GM19328 (cell line): ENCODE measurements around the gene SNED1.

ENCODE experiments used
- ATAC-seq: cut with Tn5 transposase; IDR thresholded peaks from one replicate; pipeline ENCODE4 v1.9.1; 2021; ENCODE audit warnings: mild to moderate bottlenecking, moderate library complexity; ENCODE audit not compliant: unreplicated experiment

SNED1 gene

DNA sequence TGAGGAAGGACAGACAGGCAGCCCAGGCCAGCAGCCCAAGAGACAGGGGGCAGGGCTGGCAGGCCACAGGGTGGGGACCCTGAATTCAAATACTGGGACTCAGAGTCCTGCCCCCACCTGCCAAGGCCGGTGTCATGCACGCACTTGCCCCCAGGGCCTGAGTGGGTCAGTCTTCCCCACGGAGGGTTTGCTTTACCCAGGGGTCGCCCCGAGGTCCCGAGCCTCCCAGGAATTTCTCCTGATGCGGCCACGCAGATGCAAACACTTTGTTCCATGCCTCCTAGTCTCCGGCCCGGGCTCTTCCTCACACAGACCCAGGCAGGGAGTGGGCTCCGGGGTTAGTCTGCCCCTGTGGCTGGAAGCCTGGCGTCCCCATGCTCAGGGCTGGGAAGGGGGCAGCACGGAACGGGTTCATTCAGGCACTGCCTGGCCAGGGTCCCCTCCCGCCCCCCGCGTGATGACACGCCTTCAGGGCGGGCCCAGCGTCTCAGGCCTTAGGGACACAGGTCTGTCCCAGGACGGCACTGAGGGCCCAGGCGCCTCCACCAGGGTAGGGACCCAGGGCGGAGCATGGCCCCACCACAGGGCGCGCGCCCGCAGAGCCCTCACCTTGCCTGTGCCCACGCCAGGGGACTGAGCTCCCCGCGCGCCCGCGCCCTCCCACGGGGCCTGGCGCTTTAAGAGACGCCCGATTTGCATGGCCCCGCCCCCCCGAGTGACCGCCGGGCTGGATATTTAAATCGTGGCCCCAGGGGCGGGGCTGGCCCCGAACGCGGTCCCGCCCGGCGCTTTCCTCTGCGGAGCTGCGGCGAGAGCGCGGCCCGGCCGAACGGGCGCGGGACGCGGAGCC lies at the start of gene SNED1:
Gene SNED1, plus strand, starts transcription at position 763 of the 850 bp plus-strand sequence. CDS start 220 bp downstream, outside the sequence.
- no peak for ATAC-seq

DNA sequence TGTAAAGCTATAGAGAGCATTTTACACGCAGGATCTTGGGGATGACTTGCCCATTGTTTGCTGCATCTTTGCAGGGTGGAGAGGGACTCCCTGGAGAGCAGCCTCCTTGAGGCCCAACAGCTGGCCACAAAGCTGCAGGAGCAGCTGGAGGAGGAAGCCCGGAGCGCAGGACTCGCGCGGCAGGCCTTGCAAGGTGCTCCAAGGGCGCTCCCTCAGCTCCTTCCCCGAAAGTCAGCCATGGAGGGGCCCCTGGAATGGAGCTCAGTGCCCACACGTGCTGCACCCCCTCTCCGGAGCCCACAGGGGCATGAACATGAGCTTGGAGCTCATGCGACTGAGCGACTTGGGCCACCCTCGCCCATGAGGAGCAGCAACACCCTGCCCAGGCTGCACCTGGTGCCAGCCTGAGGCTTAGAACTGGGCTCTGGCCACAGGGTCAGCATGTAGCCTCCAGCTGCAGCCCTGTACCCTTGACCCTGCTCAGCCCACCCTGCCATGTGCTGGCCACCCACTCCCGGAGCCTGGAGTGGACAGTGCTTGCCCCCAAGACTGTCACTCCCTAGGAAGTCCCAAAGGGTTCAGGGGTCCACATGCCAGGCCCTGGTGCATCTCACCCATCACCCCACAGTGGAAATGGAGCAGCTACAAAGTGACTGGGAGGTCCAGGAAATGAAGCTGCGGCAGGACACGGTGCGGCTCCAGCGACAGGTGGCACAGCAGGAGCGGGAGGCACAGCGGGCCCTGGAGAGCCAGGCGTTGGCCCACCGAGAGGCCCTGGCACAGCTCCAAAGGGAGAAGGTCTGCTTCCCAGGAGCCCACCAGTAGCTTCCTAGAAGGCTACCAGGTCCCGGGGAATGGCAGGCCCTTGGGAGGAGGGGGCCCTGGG lies 49.3 kb upstream of the SNED1 start:
- ATAC-seq = no peak

- no peak for ATAC-seq
Observed at GRCh38 chr2:240949791-240950705, 48.4 kb upstream of the SNED1 start.

DNA sequence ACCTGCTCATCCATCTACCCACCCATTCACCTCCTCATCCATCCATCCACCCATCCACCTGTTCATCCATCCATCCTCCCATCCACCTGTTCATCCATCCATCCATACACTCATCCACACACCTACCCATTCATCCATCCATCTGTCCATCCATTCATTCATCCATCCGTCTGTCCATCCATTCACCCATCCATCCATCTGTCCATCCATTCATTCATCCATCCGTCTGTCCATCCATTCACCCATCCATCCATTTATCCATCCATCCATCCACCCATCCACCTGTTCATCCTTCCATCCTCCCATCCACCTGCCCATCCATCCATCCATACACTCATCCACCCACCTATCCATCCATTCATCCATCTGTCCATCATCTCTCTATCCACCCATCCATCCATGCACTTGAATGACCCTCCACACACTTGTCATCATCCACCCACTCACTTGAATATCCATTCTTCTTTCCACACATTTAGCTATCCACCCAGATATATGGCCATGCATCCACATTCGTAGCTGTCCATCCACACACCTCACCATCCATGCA lies 47.3 kb upstream of the SNED1 start:
- no peak for ATAC-seq

GRCh38 chr2:240952496-240953246 lies 45.7 kb upstream of the SNED1 start:
- ATAC-seq = no peak

- no peak for ATAC-seq
Observed at GRCh38 chr2:240953426-240954410, 44.7 kb upstream of the SNED1 start.

DNA sequence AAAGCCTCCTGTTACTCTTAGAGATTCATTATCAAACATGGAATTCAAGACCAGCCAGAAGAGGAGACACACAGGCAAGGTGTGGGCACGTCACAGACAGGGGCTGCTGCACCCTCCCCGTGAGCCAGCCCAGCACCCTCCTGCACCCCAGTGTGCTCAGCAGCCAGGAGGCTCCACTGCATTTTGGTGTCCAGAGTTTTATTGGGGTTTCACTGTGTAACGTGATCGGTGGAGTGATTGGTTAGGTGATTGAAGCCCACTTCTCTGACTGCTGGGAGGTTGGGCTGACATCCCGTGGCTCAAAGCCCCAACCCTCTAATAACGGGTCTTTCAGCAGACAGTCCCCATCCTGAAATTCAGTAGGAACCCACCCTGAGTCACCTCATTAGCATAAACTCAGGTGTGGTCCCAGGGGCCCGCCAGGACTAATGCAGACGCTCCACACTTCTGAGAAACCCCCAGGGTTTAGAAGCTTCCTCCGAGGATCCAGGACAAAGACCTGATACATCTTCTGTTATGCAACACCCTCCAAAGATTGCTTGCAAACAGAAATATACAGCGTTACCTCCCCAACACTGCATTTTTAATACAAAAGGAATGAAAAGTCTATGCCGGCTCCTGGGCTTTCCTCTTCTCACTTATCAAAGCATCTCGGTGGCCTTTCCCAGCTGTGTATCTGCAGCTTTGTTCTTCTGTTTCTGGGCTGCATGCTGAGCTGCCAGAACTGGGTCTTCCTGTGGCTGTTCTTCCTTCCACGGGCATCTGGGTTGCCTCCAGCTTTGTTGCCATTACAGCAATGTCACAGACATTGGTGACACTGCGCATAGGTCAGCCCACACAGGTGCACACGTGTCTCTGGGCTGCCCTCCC lies 43.7 kb upstream of the SNED1 start:
- ATAC-seq = no peak

DNA sequence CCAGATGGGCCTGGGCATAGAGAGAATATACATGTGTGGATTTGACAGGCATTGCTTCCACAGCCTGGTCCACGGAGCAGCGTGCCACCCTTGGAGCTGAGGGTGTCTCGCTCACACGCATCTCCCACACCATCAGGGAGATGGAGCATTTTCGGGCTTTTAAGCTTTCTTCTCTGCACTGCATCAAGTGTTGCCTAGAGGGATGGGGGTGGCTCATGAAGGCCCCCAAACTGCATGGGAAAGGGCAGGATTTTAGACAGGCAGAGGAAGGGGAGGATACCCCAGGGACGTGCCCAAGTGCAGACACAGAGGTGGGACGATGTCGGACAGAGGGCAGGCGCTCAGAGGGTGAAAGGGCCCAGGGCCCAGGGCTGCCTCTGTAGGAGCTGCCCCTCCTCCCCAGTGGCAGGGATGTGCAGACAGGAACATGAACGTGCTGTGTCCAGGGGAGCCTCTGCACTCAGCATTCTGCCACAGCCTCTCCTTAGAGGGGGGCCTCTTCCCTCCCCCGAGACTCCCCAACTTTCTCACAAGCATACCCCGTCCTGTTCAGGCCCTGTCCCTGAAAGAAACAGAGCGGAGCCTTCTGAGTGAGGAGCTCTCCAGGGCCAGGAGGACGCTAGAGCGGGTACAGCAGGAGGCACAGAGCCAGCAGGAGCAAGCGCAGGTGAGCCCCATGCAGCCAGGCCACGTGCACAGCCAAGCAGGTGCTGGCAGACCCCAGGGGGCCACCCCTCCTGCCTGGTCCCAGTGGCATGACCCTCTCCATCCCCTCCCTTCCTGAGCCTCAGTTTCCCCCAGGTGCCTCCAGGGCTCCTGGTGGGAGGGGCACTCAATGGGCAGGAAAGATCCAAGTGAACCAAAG lies 42.9 kb upstream of the SNED1 start:
- no peak for ATAC-seq

DNA sequence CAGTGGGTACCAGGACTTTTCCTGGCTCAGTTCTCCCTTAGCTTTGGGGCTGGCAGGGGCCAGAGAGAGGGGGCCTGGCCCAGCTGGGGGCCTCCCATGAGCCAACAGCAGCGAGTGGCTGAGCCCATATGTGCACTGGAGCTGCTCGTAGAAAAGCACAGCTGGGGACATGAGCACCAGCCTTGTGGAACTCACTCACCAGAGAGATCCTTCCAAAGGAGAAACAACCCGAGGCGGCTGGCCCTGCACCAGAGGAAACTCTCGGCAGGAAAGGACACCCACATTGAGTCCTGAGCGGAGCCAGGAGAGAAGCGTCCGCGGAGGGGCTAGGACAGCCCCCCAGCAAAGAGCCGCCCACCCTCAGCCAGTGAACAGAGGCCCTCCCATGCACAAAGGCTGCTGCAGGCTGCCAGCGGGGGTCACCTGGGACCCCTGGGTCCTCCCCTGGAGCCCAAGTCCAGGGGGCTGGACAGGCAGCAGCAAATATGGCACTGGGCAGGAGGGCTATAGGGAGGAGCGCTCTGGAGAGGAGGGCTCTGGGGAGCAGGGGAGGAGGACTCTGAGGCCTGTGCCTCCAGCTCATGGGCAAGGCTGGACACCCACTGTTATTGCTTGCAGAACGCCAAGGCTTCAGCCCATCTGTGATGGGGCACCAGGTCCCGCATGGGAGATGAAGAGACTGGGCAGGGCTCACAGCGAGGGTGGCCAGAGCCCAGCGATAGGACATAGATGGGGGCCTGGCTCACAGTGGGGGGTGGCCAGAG lies 42.1 kb upstream of the SNED1 start:
- ATAC-seq = no peak

DNA sequence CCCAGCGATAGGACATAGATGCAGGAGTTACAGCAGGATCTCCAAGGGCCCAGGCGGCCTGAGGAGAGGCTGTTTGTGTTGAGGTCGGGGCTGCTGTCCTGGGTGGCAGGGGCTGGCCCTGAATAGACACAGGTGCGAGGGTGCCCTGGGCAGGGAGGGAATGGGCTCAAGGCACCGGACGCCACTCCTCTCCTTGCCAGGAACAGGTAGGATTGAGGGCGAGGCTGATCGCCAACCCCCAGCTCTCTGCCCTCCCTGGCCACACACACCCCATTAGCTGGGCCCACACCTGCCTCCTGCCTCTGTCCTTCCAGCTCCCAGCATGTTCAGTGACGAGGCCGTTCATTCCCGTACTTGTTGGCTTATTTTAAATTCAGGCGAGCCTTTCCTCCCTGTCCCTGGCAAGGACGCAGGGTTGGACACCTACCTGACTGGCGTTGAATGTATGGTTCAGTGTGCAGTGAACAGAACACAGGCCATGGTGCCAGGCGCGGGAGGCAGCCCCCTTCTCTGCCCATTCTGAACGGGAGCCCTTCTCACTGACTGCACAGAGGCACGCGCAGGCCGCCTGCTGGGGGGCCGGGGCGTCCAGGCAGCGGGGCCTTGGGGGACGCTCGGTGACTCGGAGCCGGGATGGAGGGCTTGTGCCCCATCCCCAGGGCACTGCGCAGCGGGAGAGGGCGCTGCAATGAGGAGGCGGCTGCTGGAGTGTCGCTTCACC lies 41.3 kb upstream of the SNED1 start:
- ATAC-seq = no peak

DNA sequence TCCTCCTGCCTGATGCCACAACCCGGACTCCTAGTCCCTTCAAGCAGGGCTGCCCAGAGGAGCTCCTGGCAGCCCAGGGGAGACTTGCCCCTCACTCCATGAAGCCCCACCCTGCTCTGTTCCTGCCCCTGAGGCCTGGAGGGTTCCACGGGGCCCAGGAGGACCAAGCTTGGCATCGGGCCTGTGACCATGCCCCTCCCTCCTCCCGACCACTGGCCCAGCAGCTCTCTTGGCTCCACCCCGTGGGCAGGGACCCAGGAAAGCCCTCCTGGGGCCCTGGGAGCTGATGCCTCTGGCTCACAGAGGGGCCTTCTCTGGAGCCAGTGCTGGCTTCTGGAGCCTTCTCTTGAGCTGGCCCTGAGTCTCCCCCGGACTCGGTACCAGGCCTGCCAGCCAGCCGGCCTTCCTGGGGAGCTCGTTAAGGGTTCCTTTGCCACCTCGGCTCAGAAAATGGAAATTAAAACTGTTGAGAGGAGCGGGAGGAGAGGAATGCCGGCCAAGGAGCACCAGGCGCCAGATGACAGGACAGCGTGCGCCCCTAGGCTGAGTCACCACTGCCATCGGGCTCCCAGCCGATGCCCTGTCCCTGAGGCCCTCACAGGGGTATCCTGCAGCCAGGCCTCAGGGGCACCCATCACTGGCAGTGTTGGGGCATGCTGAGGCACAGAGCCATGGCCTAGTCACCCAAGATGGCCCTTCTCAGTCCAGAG lies 40.6 kb upstream of the SNED1 start:
- no peak for ATAC-seq

DNA sequence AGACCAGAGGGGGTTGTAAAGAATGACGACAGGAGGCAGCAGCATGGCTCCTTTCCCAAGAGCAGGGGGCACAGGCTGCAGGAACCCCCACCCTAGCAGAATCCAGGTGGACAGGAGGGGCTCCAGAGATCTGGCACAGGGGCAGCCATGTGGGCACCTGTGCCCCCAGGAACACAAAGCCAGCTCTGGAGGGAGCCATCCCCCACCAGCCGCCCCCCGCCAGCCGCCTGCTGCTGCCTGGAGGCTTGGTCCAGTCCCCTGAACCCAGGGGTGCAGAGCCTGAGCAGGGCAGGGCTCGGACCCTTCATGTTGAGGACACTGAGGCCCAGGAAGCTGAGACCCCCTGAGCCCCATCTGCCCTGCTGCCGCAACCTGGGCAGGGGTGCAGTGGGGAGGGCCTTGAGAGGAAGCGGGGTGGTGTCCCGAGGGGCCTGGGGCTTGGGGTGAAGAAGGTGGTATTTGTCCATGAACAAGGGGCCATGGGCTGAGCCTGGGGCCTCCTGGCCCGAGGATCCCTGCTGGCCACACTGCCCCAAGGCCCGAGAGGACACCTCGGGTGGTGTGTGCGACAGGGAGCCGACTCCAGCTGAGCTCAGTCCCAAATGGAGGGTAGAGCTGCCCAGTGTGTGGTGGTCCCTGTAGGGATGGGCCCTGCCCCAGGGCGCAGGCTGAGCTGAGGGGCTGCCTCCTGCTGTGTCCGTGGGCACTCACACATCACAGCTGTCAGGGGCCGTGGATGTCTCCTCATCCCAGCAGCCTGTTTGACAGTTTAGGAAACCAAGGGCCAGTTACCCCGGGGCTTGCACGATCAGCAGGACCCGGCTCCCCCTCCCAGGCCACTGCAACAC lies 39.8 kb upstream of the SNED1 start:
- ATAC-seq = no peak

DNA sequence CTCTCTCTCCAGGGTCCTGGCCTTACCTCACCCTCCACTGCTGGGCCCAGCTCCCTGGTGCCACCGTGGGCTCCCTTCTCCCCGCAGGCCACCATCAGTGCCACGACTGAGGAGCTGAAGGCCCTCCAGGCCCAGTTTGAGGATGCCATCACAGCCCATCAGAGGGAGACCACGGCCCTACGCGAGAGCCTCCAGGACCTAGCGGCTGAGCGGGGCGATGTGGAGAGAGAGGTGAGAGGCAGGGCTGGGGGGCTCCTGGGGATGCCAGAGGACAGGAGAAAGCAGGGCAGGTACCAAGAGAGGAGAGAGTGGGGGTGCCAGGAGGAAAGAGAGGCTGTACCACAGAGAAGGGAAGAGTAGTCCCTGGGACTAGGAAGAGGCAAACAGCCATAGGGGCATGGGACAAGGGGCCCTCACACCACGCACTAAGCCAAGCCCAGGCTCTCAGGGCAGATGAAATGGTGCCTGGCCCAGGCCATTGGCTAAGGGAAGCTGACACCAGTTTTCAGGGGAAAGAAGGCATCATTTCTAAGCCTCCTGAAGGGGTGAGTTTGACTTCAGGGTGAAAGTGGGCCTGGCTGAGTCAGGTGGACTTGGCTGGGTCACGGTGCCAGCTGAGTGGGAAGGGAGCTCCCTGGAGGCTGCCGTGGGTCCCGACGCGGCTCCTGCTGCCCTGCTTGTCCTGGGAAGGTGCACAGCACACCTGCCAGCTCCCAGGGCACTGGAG lies 39.0 kb upstream of the SNED1 start:
- ATAC-seq = no peak
